Measurements from ENCODE around the gene CRB1.

The CRB1 gene

GRCh38 chr1:197437601-197438000, 169.5 kb downstream of the CRB1 start:
- Histone ChIP-seq H3K79me2 (ENCODE audit: insufficient read depth, low read length) (no peaks in the 10 kb centered on the region), H3K27me3 (ENCODE audit: insufficient read depth, low read length, poor library complexity) (no peaks in the 10 kb centered on the region), H3K9ac (ENCODE audit: low read depth, low read length) (no peak overlapping the region), H3K4me1 (ENCODE audit: insufficient read depth, low read length) (no peaks in the 10 kb centered on the region), H3K27ac (ENCODE audit: low read length) (no peak overlapping the region), H3K36me3 (ENCODE audit: insufficient read depth, low read length) (no peaks in the 10 kb centered on the region), H3K4me3 (ENCODE audit: low read depth in 1 of 2, low read length in 2 of 2) (no peak overlapping the region), H4K20me1 (ENCODE audit: insufficient read depth, low read length) (no peaks in the 10 kb centered on the region), H2AFZ (ENCODE audit: low read depth, low read length) (no peak overlapping the region), H3K4me2 (ENCODE audit: insufficient read depth, low read length) (no peak overlapping the region), H3K9me3 (ENCODE audit: insufficient read depth, low read length, severe bottlenecking) (no peaks in the 10 kb centered on the region)
- no peak for ATAC-seq (ENCODE audit: insufficient read depth, low read depth)
- no peak for DNase-seq
- TF ChIP-seq EZH2 (IDR thresholded peaks at IDR 0.05; ENCODE audit: borderline replicate concordance, low read depth, low read length, severe bottlenecking) (no peak), CTCF (IDR thresholded peaks at IDR 0.05; ENCODE audit: borderline replicate concordance, extremely low read depth, low read length, poor library complexity, severe bottlenecking) (no peak)

- no peak overlapping the region for H3K27ac ChIP-seq (ENCODE audit: low read length)
These were observed 170.1 kb downstream of the CRB1 start for GRCh38 chr1:197438010-197438790.

GRCh38 chr1:197439708-197440280, 171.7 kb downstream of the CRB1 start:
- DNase-seq = no peak
- ATAC-seq (ENCODE audit: insufficient read depth, low read depth) = no peak
- H3K27me3 ChIP-seq (ENCODE audit: insufficient read depth, low read length, poor library complexity) = no peaks in the 10 kb centered on the region
- no peak overlapping the region for H2AFZ ChIP-seq (ENCODE audit: low read depth, low read length)
- TF ChIP-seq EZH2 (IDR thresholded peaks at IDR 0.05; ENCODE audit: borderline replicate concordance, low read depth, low read length, severe bottlenecking) = no peak
- no peak for TF ChIP-seq CTCF (IDR thresholded peaks at IDR 0.05; ENCODE audit: borderline replicate concordance, extremely low read depth, low read length, poor library complexity, severe bottlenecking)
- no peak overlapping the region for H3K9ac ChIP-seq (ENCODE audit: low read depth, low read length)
- no peaks in the 10 kb centered on the region for H4K20me1 ChIP-seq (ENCODE audit: insufficient read depth, low read length)
- no peaks in the 10 kb centered on the region for H3K9me3 ChIP-seq (ENCODE audit: insufficient read depth, low read length, severe bottlenecking)
- H3K4me3 ChIP-seq (ENCODE audit: low read depth in 1 of 2, low read length in 2 of 2) = no peak overlapping the region
- no peak overlapping the region for H3K27ac ChIP-seq (ENCODE audit: low read length)
- H3K4me1 ChIP-seq (ENCODE audit: insufficient read depth, low read length) = no peaks in the 10 kb centered on the region
- no peaks in the 10 kb centered on the region for H3K79me2 ChIP-seq (ENCODE audit: insufficient read depth, low read length)
- H3K36me3 ChIP-seq (ENCODE audit: insufficient read depth, low read length) = no peaks in the 10 kb centered on the region
- H3K4me2 ChIP-seq (ENCODE audit: insufficient read depth, low read length) = no peak overlapping the region

More at GRCh38 chr1:197438010-197438790, 170.1 kb downstream of the CRB1 start:
- Histone ChIP-seq H3K36me3 (ENCODE audit: insufficient read depth, low read length) (no peaks in the 10 kb centered on the region), H3K4me1 (ENCODE audit: insufficient read depth, low read length) (no peaks in the 10 kb centered on the region), H4K20me1 (ENCODE audit: insufficient read depth, low read length) (no peaks in the 10 kb centered on the region), H2AFZ (ENCODE audit: low read depth, low read length) (no peak overlapping the region), H3K27me3 (ENCODE audit: insufficient read depth, low read length, poor library complexity) (no peaks in the 10 kb centered on the region), H3K4me2 (ENCODE audit: insufficient read depth, low read length) (no peak overlapping the region), H3K79me2 (ENCODE audit: insufficient read depth, low read length) (no peaks in the 10 kb centered on the region), H3K9me3 (ENCODE audit: insufficient read depth, low read length, severe bottlenecking) (no peaks in the 10 kb centered on the region), H3K9ac (ENCODE audit: low read depth, low read length) (no peak overlapping the region), H3K4me3 (ENCODE audit: low read depth in 1 of 2, low read length in 2 of 2) (no peak overlapping the region)
- DNase-seq (no peak), ATAC-seq (ENCODE audit: insufficient read depth, low read depth) (no peak)
- TF ChIP-seq EZH2 (IDR thresholded peaks at IDR 0.05; ENCODE audit: borderline replicate concordance, low read depth, low read length, severe bottlenecking) (no peak), CTCF (IDR thresholded peaks at IDR 0.05; ENCODE audit: borderline replicate concordance, extremely low read depth, low read length, poor library complexity, severe bottlenecking) (no peak)
